H9 (cell line): ENCODE measurements around the gene ELMO2. TPM values are rescaled to one million over a fixed set of nuclear protein-coding genes. Genes with fewer than 3 reads are reported as not detected.

Source experiments
- DNase-seq: peaks from one replicate; pipeline ENCODE4 v3.0.0-alpha.2; 2017
- H2AFZ ChIP-seq: one replicate; pipeline ENCODE4 v1.6.1; 2013; ENCODE audit warnings: mild to moderate bottlenecking, low read length, control low read depth, moderate library complexity
- H2AK5ac ChIP-seq: 2 replicates; pipeline ENCODE4 v1.6.1; 2013; ENCODE audit warnings: low read length, control low read depth, mixed read lengths; ENCODE audit not compliant: insufficient read length
- H2BK120ac ChIP-seq: one replicate; pipeline ENCODE4 v1.6.1; 2013; ENCODE audit warnings: low read depth, mild to moderate bottlenecking, low read length, control low read depth, inconsistent platforms; ENCODE audit not compliant: poor library complexity, severe bottlenecking
- H2BK12ac ChIP-seq: 2 replicates; pipeline ENCODE4 v1.6.1; 2013; ENCODE audit warnings: low read length, control low read depth, mixed read lengths, low read depth; ENCODE audit not compliant: insufficient read length
- H2BK15ac ChIP-seq: 2 replicates; pipeline ENCODE4 v1.6.1; 2013; ENCODE audit warnings: low read depth, low read length, control low read depth
- H2BK20ac ChIP-seq: one replicate; pipeline ENCODE4 v1.6.1; 2013; ENCODE audit warnings: low read depth, mild to moderate bottlenecking, low read length, control low read depth, inconsistent platforms; ENCODE audit not compliant: poor library complexity, severe bottlenecking
- H2BK5ac ChIP-seq: 2 replicates; pipeline ENCODE4 v1.6.1; 2013; ENCODE audit warnings: low read length, control low read depth, mixed read lengths; ENCODE audit not compliant: insufficient read length
- H3K14ac ChIP-seq: 2 replicates; pipeline ENCODE4 v1.6.1; 2013; ENCODE audit warnings: low read length, control low read depth; ENCODE audit not compliant: insufficient read depth
- H3K18ac ChIP-seq: 2 replicates; pipeline ENCODE4 v1.6.1; 2013; ENCODE audit warnings: low read depth, mild to moderate bottlenecking, mixed read lengths, low read length, control low read depth; ENCODE audit not compliant: insufficient read length
- H3K23ac ChIP-seq: 2 replicates; pipeline ENCODE4 v1.6.1; 2013; ENCODE audit warnings: low read length, control low read depth, mixed read lengths, low read depth; ENCODE audit not compliant: insufficient read length
- H3K23me2 ChIP-seq: 2 replicates; pipeline ENCODE4 v1.6.1; 2013; ENCODE audit warnings: low read depth, mild to moderate bottlenecking, mixed read lengths, low read length, control low read depth; ENCODE audit not compliant: insufficient read length, poor library complexity, severe bottlenecking
- H3K27ac ChIP-seq: 2 replicates; pipeline ENCODE4 v1.5.1; 2013; ENCODE audit warnings: low read length, control low read depth, mixed read lengths, low read depth; ENCODE audit not compliant: insufficient read length
- H3K27me3 ChIP-seq: 2 replicates; pipeline ENCODE4 v1.6.1; 2013; ENCODE audit warnings: low read length, control low read depth, inconsistent platforms; ENCODE audit not compliant: insufficient read depth
- H3K4ac ChIP-seq: 2 replicates; pipeline ENCODE4 v1.6.1; 2013; ENCODE audit warnings: low read depth, mild to moderate bottlenecking, control low read depth, inconsistent platforms, low read length, moderate library complexity
- H3K4me1 ChIP-seq: 2 replicates; pipeline ENCODE4 v1.6.1; 2013; ENCODE audit warnings: low read length, control low read depth, inconsistent platforms; ENCODE audit not compliant: insufficient read depth
- H3K4me2 ChIP-seq: 2 replicates; pipeline ENCODE4 v1.6.1; 2013; ENCODE audit warnings: low read length, control low read depth, mixed read lengths; ENCODE audit not compliant: insufficient read length, insufficient read depth
- H3K56ac ChIP-seq: 2 replicates; pipeline ENCODE4 v1.6.1; 2013; ENCODE audit warnings: low read depth, mild to moderate bottlenecking, mixed read lengths, low read length, control low read depth; ENCODE audit not compliant: insufficient read length
- H3K79me1 ChIP-seq: 2 replicates; pipeline ENCODE4 v1.6.1; 2013; ENCODE audit warnings: low read depth, mild to moderate bottlenecking, moderate library complexity, low read length, control low read depth, inconsistent platforms; ENCODE audit not compliant: insufficient read depth, poor library complexity, severe bottlenecking
- H3K79me2 ChIP-seq: 2 replicates; pipeline ENCODE4 v1.6.1; 2013; ENCODE audit warnings: low read length, control low read depth, inconsistent platforms; ENCODE audit not compliant: insufficient read depth
- H3K9ac ChIP-seq: 2 replicates; pipeline ENCODE4 v1.6.1; 2013; ENCODE audit warnings: low read length, control low read depth, mixed read lengths; ENCODE audit not compliant: insufficient read length; ENCODE audit errors: extremely low read depth
- H3K9me3 ChIP-seq: one replicate; pipeline ENCODE4 v1.6.1; 2013; ENCODE audit warnings: low read depth, low read length, inconsistent platforms; ENCODE audit not compliant: control insufficient read depth
- H3T11ph ChIP-seq: one replicate; pipeline ENCODE4 v1.6.1; 2013; ENCODE audit warnings: mild to moderate bottlenecking, low read length, control low read depth, inconsistent platforms
- H4K20me1 ChIP-seq: one replicate; pipeline ENCODE4 v1.6.1; 2013; ENCODE audit not compliant: control insufficient read depth, insufficient read length, insufficient read depth
- H4K5ac ChIP-seq: 2 replicates; pipeline ENCODE4 v1.6.1; 2013; ENCODE audit warnings: low read depth, mild to moderate bottlenecking, mixed read lengths, low read length, control low read depth; ENCODE audit not compliant: insufficient read length
- H4K8ac ChIP-seq: replicated peaks from 2 replicates; pipeline ENCODE4 v1.6.1; 2013; ENCODE audit warnings: low read length, control low read depth, mixed read lengths, low read depth; ENCODE audit not compliant: insufficient read length
- H4K91ac ChIP-seq: 2 replicates; pipeline ENCODE4 v1.6.1; 2013; ENCODE audit warnings: low read depth, mild to moderate bottlenecking, moderate library complexity, mixed read lengths, low read length, control low read depth; ENCODE audit not compliant: insufficient read length
- H3K27ac Mint-ChIP-seq, 3 experiments: 2 replicates in 2 of 3; 3 replicates in 1 of 3; pipeline ENCODE4 v1.8.0; 2020 to 2021; ENCODE audit warnings: mixed read lengths in 3 of 3, mild to moderate bottlenecking in 1 of 3, moderate library complexity in 1 of 3
- H3K27me3 Mint-ChIP-seq: 2 replicates; pipeline ENCODE4 v1.8.0; 2021; ENCODE audit warnings: low read depth, mild to moderate bottlenecking, moderate library complexity, mixed read lengths
- H3K36me3 Mint-ChIP-seq, 3 experiments: 2 replicates in 2 of 3; 3 replicates in 1 of 3; pipeline ENCODE4 v1.8.0; 2020 to 2021; ENCODE audit warnings: low read depth in 3 of 3, mixed read lengths in 3 of 3; ENCODE audit not compliant: insufficient read depth in 1 of 3
- H3K4me1 Mint-ChIP-seq, 2 experiments: 2 replicates each; pipeline ENCODE4 v1.8.0; 2020; ENCODE audit warnings: mixed read lengths in 2 of 2
- H3K4me3 Mint-ChIP-seq, 2 experiments: 2 replicates in 1 of 2; 3 replicates in 1 of 2; pipeline ENCODE4 v1.8.0; 2020 to 2021; ENCODE audit warnings: mild to moderate bottlenecking in 2 of 2, mixed read lengths in 2 of 2, moderate library complexity in 1 of 2
- H3K9me3 Mint-ChIP-seq, 2 experiments: 2 replicates in 1 of 2; 3 replicates in 1 of 2; pipeline ENCODE4 v1.8.0; 2020; ENCODE audit warnings: mild to moderate bottlenecking in 2 of 2, mixed read lengths in 2 of 2, moderate library complexity in 1 of 2
- CTCF ChIP-seq: fragments of 200-600 bp; sonication (generic); conservative IDR thresholded peaks from 3 replicates; pipeline ENCODE4 v1.8.0; 2021; ENCODE audit warnings: antibody characterized with exemption, mild to moderate bottlenecking
- WGBS: extraction: QIAGEN DNeasy Blood & Tissue Kit; methylation state at CpG from one replicate; pipeline ENCODE4 v1.1.7; 2013; ENCODE audit warnings: missing lambda C conversion rate, low lambda C conversion rate, mixed read lengths; ENCODE audit not compliant: insufficient read length; ENCODE audit errors: extremely low coverage; 5-methylcytosine and 5-hydroxymethylcytosine counted together
- total RNA-seq: library from RNA; stranded (reverse); gene quantifications from 2 replicates; pipeline ENCODE4 v1.2.1, GENCODE V29; 2021

The ELMO2 gene
- total RNA-seq, 1 experiment from 2014 or later, result 32.5 TPM

DNA sequence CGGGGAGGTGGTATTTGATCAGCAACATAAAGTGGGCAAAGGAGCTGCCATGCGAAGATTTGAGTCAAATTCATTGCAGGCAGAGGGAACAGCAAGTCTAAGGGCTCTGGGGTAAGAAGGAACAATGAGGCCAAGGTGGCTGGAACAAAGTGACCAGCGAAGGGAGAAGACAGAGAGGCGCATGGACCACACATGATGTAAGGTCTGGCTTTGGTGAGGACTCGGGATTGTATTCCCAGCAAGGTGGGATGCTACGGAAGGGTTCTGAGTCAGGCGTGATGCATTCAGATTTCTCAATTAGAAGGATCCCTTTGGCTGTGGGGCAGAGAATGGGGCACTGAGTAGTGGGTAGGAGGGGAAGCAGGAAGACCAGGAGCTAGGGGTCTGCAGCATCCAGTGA lies 67.4 kb downstream of the ELMO2 start:
- Histone ChIP-seq H3K18ac (no peak overlapping the region), H3K23me2 (no peaks in the 10 kb centered on the region), H3K14ac (no peak overlapping the region), H3K56ac (no peak overlapping the region), H2AFZ (no peak overlapping the region), H2BK15ac (no peak overlapping the region), H3K79me2 (no peaks in the 10 kb centered on the region), H3K27me3 (no peaks in the 10 kb centered on the region; the same call in 1 of the 2 replicates), H2BK12ac (no peak overlapping the region), H3K23ac (no peak overlapping the region), H2BK120ac (no peak overlapping the region), H4K8ac (no peak overlapping the region), H4K91ac (no peak overlapping the region), H2BK20ac (no peak overlapping the region), H3K79me1 (no peaks in the 10 kb centered on the region), H3K4me2 (no peak overlapping the region), H3K27ac (no peak overlapping the region), H3K4me1 (no peaks in the 10 kb centered on the region), H4K20me1 (no peaks in the 10 kb centered on the region), H3K4ac (no peak overlapping the region), H3K9ac (no peak overlapping the region), H3K9me3 (no peaks in the 10 kb centered on the region), H2BK5ac (no peak overlapping the region), H2AK5ac (no peak overlapping the region), H3T11ph (no peak overlapping the region), H4K5ac (no peak overlapping the region)
- peaks cover 11 to 30% of the 10 kb centered on the region in 2 experiments for H3K4me1 Mint-ChIP-seq
- H3K4me3 Mint-ChIP-seq, result no peak overlapping the region
- no peak for DNase-seq
- no peaks in the 10 kb centered on the region for H3K9me3 Mint-ChIP-seq
- peaks cover 61% of the 10 kb centered on the region for H3K27me3 Mint-ChIP-seq
- no peak overlapping the region for H3K27ac Mint-ChIP-seq
- no CpG with 5 or more reads among the region's 7 CpGs for WGBS
- no peak for TF ChIP-seq CTCF
- H3K36me3 Mint-ChIP-seq, result no peaks in the 10 kb centered on the region
